Neural crest cell (in vitro differentiated cells): Measurements from ENCODE around the gene CXCR4. TPM values are rescaled to one million over a fixed set of nuclear protein-coding genes. Genes with fewer than 3 reads are reported as not detected.

Source experiments
- DNase-seq: peaks from one replicate; pipeline ENCODE4 v3.0.0; 2021; ENCODE audit warnings: low read depth, mixed read lengths, low spot score
- H3K27ac Mint-ChIP-seq: one replicate; pipeline ENCODE4 v1.8.0; 2021; ENCODE audit warnings: mild to moderate bottlenecking, mixed read lengths; ENCODE audit not compliant: unreplicated experiment
- H3K27me3 Mint-ChIP-seq: 2 replicates; pipeline ENCODE4 v1.8.0; 2021; ENCODE audit warnings: low read depth, mild to moderate bottlenecking, mixed read lengths
- H3K36me3 Mint-ChIP-seq: 2 replicates; pipeline ENCODE4 v1.8.0; 2021; ENCODE audit warnings: low read depth, mild to moderate bottlenecking, mixed read lengths
- H3K4me1 Mint-ChIP-seq: 2 replicates; pipeline ENCODE4 v1.8.0; 2021; ENCODE audit warnings: mixed read lengths
- H3K4me3 Mint-ChIP-seq: one replicate; pipeline ENCODE4 v1.8.0; 2021; ENCODE audit warnings: mild to moderate bottlenecking, mixed read lengths
- H3K9me3 Mint-ChIP-seq: 2 replicates; pipeline ENCODE4 v1.8.0; 2021; ENCODE audit warnings: mixed read lengths
- total RNA-seq: library from RNA; stranded (reverse); gene quantifications from 2 replicates; pipeline ENCODE4 v1.2.1, GENCODE V29; 2021
- TF ChIP-seq, protein P1 (sequence below): fragments of 200-600 bp; sonication (generic); conservative IDR thresholded peaks from 2 replicates; pipeline ENCODE4 v1.5.0; 2021; ENCODE audit warnings: antibody characterized with exemption, mild to moderate bottlenecking

The CXCR4 gene
- total RNA-seq, 1 donor from 2014 or later = 37.5 TPM

DNA sequence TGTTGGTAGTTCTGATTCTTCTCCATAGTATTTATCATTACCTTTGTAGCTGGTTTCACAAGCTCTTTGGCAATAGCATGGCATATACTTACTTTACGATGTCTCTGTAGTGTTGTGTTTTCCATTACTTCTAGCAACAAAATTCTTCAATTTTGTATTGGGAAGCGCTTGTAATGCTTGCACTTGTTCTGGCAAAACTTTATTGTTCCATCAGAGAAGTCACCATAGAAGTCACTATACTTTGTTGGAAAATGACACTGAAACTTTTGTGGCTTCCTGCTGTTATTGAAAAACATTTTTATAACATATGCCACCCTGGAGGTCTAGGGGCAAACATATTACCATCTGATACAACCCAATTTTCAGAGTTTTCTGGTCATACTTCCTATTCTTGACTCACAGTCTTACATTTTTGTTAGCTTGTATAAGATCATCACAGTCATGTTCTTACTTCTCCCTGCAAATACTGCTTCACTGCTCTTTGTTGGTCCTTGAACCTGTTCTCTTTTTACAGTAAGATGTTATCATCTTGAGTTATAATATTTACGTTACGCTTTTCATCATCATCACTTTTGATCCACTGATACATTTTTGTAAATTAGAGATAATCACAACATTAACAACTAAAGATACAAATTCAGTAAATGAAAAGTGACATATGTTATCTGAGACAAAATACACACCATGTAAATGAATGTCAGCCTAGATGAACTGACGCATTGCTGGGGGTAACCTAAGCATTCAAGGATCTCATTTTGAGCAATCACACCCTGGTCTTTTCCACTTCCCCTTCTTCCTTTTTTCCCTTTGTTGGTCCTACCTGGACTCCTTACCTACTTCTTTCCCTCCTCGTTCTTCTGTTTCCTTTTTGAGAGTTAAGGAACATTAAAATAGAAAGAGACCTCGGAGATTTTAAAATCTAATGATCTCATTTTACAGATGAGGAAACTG lies 33.3 kb upstream of the CXCR4 start:
- Mint-ChIP-seq H3K9me3 (peaks cover 3% of the 10 kb centered on the region), H3K4me1 (no peaks in the 10 kb centered on the region), H3K27me3 (no peaks in the 10 kb centered on the region), H3K27ac (no peak overlapping the region), H3K4me3 (no peak overlapping the region), H3K36me3 (no peaks in the 10 kb centered on the region)
- TF ChIP-seq, protein P1, sequence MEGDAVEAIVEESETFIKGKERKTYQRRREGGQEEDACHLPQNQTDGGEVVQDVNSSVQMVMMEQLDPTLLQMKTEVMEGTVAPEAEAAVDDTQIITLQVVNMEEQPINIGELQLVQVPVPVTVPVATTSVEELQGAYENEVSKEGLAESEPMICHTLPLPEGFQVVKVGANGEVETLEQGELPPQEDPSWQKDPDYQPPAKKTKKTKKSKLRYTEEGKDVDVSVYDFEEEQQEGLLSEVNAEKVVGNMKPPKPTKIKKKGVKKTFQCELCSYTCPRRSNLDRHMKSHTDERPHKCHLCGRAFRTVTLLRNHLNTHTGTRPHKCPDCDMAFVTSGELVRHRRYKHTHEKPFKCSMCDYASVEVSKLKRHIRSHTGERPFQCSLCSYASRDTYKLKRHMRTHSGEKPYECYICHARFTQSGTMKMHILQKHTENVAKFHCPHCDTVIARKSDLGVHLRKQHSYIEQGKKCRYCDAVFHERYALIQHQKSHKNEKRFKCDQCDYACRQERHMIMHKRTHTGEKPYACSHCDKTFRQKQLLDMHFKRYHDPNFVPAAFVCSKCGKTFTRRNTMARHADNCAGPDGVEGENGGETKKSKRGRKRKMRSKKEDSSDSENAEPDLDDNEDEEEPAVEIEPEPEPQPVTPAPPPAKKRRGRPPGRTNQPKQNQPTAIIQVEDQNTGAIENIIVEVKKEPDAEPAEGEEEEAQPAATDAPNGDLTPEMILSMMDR = no peak
- no peak for DNase-seq

DNA sequence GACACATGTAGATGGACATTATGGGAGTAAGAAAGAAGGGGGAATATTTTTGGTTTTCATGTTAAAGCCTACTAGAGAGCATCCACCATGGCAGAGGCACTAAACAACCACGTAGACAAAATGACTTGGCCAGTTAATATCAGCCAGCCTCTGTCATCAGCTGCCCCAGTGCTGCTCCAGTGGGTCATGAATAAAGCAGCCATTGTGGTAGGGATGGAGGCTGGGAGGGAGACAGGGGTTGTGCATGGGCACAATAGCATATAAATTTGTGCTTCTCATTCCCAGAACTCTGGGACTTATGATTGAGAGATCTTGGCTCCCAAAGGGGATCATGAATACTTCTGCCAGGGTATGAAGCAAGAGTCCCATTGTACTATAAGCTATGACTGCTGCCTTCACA lies 31.1 kb upstream of the CXCR4 start:
- Mint-ChIP-seq H3K27ac (peak overlapping the region; percentile 52), H3K4me1 (peaks cover 4% of the 10 kb centered on the region), H3K36me3 (no peaks in the 10 kb centered on the region), H3K4me3 (no peak overlapping the region), H3K27me3 (no peaks in the 10 kb centered on the region), H3K9me3 (peaks cover 9% of the 10 kb centered on the region)
- no peak for DNase-seq
- TF ChIP-seq, protein P1 = no peak

DNA sequence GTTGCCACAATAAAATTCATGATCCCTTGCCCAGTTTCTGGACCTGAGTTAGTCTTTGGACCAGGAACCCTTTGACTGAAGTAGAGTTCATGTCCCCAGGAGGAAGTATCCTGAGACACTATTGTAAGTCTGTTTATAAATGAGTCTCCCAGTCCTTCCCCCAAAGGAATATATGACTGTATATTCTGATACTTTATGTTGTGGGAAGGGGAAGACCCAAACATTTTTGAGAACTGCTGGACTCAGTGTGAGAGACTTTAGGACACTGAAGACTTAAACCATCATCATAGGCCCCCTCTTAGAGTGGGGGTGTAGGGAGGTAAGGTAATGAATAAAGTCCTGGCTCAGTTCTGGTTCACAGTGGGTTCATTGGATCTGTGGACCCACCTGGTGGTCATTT lies 28.6 kb upstream of the CXCR4 start:
- peaks cover 9% of the 10 kb centered on the region for H3K9me3 Mint-ChIP-seq
- no peaks in the 10 kb centered on the region for H3K36me3 Mint-ChIP-seq
- no peaks in the 10 kb centered on the region for H3K27me3 Mint-ChIP-seq
- H3K4me3 Mint-ChIP-seq = no peak overlapping the region
- no peak for DNase-seq
- peaks cover 8% of the 10 kb centered on the region for H3K4me1 Mint-ChIP-seq
- TF ChIP-seq, protein P1 = no peak
- no peak overlapping the region for H3K27ac Mint-ChIP-seq

DNA sequence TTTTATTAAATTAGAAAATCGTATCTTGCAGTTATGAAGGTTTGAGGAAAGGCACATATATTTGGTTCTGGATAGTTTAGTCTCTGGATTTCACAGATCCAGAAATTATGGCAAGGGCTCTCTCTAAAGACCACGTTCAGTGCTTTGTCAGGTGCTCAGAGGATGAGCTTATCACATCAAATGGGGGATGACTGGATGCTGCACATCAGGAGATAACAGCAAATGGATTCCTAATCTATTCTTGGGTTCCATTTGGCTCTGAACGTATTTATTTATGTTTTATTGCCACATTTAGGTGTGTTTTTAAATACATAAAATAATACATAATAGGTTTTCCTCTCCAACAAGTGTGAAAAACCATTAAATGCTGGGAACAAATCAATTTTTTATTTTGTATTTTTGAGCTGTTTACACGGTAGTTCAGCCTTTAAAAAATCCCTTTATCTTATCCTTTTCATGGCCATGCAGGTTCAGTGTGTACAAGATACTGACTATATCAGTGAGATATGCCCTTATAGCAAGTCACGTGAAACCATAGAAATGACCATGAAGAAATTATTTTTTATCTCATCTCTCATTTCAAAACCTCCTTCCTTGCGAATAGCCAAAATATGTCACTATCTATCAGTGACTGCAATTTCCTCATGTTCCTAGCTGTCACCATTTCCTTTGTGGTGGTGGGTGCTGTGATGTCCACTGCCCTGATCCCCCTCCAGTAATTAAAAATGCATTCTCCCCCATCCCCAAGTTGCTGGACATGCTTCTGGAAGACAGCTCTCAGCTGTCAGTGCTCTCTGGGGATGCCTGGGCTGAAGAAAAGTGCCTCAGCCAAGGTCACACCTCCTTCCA lies 25.9 kb upstream of the CXCR4 start:
- no peaks in the 10 kb centered on the region for H3K36me3 Mint-ChIP-seq
- no peaks in the 10 kb centered on the region for H3K27me3 Mint-ChIP-seq
- TF ChIP-seq, protein P1 = no peak
- no peak overlapping the region for H3K4me3 Mint-ChIP-seq
- H3K4me1 Mint-ChIP-seq = peaks cover 8% of the 10 kb centered on the region
- no peak overlapping the region for H3K27ac Mint-ChIP-seq
- peaks cover 9% of the 10 kb centered on the region for H3K9me3 Mint-ChIP-seq
- no peak for DNase-seq

DNA sequence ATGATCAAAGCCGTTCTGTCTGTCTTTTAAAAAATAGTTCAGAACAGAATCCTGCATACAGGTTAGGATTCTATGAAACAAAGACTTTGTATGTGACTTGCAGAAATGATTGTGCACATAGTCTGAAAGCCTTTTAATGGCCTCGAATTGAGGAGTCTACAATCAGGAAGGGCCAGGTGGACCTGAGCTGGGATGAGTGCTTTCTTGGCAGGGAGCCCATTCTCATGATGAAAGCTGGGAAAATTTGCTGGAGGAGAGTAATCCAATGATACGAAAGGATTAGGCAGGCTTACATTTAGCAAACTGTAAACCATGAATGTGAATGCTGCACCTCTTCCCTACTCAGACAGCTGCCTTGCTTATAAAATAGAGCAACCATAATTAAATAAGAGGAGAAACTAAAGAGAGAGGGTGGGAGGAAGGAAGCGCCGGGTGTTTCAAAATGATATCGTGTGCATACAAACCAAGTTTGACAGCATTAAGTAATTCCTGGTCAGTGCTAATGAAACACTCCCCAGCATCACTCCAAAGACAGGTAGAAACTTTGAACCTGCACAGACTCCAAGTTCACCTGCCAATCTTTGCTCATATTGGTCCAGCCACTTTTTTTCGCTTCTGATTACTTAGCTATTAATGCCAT lies 23.7 kb upstream of the CXCR4 start:
- Mint-ChIP-seq H3K36me3 (no peaks in the 10 kb centered on the region), H3K9me3 (peaks cover 6% of the 10 kb centered on the region), H3K27ac (no peak overlapping the region), H3K4me3 (no peak overlapping the region), H3K4me1 (peaks cover 8% of the 10 kb centered on the region), H3K27me3 (no peaks in the 10 kb centered on the region)
- TF ChIP-seq, protein P1 = no peak
- no peak for DNase-seq
